Fibroblast of lung (primary cell): ENCODE data around the gene SPTB.

Source experiments
- EZH2 ChIP-seq: IDR thresholded peaks from 2 replicates; pipeline ENCODE4 v1.5.1; 2012; ENCODE audit warnings: low read length, control low read depth, mild to moderate bottlenecking; ENCODE audit errors: missing control alignments
- TF ChIP-seq, protein P1 (sequence below), 2 donors: IDR thresholded peaks in 1 of 2; conservative IDR thresholded peaks in 1 of 2; 1 replicate in 1 of 2; 2 replicates in 1 of 2; pipeline ENCODE4 v1.5.1; 2011 to 2012; ENCODE audit warnings: low read length in 2 of 2, control low read depth in 1 of 2, inconsistent platforms in 1 of 2, low read depth in 1 of 2, mild to moderate bottlenecking in 1 of 2

DNA sequence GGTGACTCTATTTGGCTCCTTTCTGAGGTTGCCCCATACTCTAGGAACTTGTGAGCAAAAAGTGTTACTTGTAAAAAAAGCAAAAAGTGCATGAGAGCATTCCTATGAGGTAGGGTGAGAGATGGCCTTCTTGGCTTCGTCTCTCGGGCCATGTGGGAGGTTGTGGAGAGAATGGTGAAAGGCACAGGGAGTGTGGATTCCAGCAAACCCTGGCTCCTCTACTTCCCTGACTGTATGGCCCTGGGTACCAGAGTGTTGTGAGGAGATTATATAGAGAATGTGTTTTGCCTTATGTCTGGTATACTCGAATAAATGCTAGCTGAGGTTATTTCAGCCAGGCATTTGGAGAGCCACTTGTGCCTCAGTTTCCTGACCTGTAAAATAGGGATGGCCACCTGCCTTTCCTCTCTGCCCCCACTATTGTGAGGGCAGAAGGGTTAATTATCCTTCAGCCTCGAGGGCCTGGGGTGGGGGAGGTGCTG lies 164.5 kb downstream of the SPTB start:
- TF ChIP-seq, protein P1, sequence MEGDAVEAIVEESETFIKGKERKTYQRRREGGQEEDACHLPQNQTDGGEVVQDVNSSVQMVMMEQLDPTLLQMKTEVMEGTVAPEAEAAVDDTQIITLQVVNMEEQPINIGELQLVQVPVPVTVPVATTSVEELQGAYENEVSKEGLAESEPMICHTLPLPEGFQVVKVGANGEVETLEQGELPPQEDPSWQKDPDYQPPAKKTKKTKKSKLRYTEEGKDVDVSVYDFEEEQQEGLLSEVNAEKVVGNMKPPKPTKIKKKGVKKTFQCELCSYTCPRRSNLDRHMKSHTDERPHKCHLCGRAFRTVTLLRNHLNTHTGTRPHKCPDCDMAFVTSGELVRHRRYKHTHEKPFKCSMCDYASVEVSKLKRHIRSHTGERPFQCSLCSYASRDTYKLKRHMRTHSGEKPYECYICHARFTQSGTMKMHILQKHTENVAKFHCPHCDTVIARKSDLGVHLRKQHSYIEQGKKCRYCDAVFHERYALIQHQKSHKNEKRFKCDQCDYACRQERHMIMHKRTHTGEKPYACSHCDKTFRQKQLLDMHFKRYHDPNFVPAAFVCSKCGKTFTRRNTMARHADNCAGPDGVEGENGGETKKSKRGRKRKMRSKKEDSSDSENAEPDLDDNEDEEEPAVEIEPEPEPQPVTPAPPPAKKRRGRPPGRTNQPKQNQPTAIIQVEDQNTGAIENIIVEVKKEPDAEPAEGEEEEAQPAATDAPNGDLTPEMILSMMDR (conservative IDR thresholded peaks at IDR 0.05 in 1 of 2, IDR thresholded peaks at IDR 0.05 in 1 of 2; ENCODE audit: low read depth in 1 of 2, low read length in 2 of 2): no peak
- no peak for TF ChIP-seq EZH2
